Endometrial microvascular endothelial cells (primary cell): ENCODE data around the gene NEUROG1. TPM values are rescaled to one million over a fixed set of nuclear protein-coding genes. Genes with fewer than 3 reads are reported as not detected.
"Not testable (repeated sequence)": the region's sequence is repeated elsewhere in the genome, so short reads cannot be mapped to it uniquely, and the experiment has no call there.

Experiments used
- in situ Hi-C: cut with HindIII; loops from 2 replicates; pipeline ENCODE4 v1.10.0; 2017; ENCODE audit warnings: low sequenced_read_pairs, low pct_unique_long_range_greater_than_20kb; ENCODE audit errors: inconsistent ontology term
- total RNA-seq: library from RNA; depleted of rRNA; stranded (reverse); fragments of >200 nt; gene quantifications from one replicate; pipeline ENCODE4 v1.2.3, GENCODE V29; 2015; ENCODE audit errors: inconsistent ontology term

Gene NEUROG1
- total RNA-seq, 1 donor from 2014 or later = not detected

- in situ Hi-C loops = no loop called here
Measured at GRCh38 chr5:135508496-135509005, 27.2 kb downstream of the NEUROG1 start.

GRCh38 chr5:135505973-135506372 lies 29.8 kb downstream of the NEUROG1 start:
- in situ Hi-C loops = no loop called here

GRCh38 chr5:135504376-135504775 lies 31.4 kb downstream of the NEUROG1 start:
- in situ Hi-C loops = no loop called here

DNA sequence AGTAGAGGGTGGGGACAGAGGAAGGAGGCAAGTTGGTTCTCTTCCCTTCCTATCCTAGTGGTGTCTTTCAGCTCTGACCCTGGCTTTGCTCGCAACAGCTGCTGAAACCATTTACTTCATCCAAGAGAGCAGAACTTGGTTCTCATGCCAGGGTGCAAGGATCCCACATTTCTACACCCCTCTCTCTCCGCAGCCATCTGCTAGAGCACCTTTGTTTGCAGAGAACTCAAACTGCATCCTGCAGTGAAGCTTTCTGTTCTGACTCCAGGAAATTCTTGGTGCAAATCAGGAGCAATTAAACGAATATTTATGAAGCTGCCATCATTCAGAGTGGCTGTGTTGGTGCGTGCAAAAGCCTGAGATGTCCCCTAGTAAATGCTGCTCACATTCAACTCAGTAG lies 31.9 kb downstream of the NEUROG1 start:
- in situ Hi-C loops = no loop called here

GRCh38 chr5:135502836-135503520 lies 32.8 kb downstream of the NEUROG1 start:
- in situ Hi-C loops = no loop called here

GRCh38 chr5:135501965-135502364 lies 33.8 kb downstream of the NEUROG1 start:
- in situ Hi-C loops = no loop called here

DNA sequence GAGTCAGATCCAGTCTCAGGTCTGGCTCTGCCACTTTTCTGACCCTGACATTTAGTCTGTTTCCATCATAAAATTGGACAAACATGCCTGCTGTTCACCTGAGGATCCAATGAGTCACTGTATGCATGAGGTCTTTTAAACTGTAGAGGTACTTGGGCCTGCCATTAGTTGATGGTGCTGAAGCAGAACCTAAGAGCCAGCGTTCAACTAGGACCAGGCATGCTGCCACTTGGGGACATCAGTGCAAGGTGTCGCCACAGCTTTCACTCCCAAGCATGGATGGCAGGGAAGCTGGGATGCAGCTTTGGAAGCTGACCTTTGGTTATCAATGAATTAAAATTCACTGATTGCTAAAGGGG lies 37.1 kb downstream of the NEUROG1 start:
- in situ Hi-C loops = no loop called here

DNA sequence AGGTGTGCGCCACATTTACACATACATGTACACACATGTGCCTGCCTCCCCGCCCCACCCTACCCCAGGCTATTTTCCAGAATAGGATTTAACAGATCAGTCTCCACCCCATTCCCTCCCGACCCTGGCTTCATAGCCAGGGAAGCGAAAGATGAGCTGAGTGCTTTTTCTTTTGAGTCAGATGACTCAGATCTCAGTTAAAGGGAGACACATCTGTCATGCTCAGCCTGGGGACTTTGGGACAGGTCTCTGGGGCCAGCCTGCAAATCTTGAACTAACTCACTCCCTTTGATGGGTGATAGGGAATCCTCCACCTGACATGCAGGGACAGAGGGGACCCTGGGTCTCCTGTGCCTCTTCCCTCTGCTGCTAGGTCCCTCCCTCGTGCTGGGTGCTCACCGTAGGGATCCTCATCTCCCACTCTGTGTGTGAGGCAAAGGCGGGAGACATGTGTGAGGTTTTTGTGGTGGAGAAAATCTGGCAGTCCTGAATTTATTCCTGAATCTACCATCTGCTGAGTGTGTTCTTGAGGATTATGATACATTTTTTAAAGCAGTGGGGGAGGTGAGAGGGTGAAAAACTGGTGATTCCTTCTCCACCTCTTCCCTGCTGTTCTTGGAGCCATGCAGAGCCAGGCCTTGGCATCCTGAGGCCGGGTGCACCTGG lies 37.7 kb downstream of the NEUROG1 start:
- in situ Hi-C loops = no loop called here

DNA sequence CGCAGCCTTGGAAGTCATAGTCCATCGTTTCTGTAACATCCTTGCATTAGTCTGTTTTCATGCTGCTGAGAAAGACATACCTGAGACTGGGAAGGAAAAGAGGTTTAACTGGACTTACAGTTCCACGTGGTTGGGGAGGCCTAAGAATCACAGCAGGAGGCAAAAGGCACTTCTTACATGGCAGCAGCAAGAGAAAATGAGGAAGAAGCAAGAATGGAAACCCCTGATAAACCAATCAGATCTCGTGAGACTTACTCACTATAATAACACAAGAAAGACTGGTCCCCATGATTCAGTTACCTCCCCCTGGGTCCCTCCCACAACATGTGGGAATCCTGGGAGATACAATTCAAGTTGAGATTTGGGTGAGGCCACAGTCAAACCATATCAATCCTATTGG lies 40.2 kb downstream of the NEUROG1 start:
- in situ Hi-C loops = not testable (repeated sequence)

DNA sequence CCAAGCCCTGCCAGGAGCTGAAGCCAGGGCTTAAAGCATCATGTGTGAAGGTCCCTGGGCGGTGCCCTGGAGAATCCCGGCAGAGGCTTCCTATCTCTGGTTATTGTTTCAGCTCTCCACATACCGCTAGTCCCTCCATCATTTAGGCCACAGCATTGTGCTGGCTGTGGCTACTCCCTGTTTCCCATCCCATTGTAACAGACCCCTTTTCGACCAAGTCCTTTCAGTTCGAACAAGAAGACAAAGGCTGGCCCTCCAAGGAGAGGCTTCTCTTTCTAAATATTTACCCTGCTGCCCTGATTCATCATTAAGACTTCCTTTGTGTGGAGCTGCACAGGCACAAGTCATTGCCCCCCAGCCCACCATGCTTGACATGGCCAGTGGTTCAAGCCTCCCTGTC lies 41.6 kb downstream of the NEUROG1 start:
- in situ Hi-C loops = no loop called here

GRCh38 chr5:135493406-135494180 lies 42.2 kb downstream of the NEUROG1 start:
- in situ Hi-C loops = no loop called here

GRCh38 chr5:135492319-135492626 lies 43.5 kb downstream of the NEUROG1 start:
- in situ Hi-C loops = no loop called here

DNA sequence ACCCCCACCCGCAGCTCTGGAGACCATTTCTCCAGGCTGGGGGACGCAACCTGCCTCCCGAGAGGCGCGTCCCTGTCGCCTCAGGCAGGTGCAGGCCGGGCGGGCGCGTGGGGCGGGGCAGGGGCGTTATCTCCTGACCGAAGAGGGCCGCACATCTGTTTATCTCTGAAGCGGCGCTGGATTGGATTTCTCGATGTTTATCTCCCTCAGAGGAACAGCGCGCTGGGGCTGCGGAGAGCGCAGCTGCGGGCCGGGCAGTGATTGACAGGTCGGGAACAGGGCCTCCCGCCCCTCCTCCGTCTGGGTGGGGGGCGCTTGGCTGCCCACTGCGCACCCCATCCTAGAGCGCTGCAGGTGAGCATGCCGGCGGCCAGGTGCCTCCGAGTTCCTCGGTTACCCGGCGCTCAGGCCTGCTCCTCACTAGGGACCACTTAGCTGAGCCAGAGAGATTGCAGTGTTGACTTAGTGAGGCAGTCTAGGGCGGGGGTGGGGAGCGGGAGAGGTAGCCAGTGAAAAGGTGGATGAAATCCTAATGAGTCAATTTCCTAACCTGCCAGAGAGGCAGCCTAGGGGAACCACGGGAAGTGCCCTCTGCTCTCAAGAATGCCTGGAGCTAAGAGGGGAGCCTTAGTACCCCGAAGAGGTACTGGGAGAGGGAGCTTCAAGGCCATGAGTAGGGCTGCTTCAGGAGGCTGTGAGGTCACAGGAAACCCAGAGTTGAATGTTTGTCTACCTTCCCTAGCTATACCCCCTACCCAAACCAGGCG lies 44.0 kb downstream of the NEUROG1 start:
- in situ Hi-C loops = no loop called here

DNA sequence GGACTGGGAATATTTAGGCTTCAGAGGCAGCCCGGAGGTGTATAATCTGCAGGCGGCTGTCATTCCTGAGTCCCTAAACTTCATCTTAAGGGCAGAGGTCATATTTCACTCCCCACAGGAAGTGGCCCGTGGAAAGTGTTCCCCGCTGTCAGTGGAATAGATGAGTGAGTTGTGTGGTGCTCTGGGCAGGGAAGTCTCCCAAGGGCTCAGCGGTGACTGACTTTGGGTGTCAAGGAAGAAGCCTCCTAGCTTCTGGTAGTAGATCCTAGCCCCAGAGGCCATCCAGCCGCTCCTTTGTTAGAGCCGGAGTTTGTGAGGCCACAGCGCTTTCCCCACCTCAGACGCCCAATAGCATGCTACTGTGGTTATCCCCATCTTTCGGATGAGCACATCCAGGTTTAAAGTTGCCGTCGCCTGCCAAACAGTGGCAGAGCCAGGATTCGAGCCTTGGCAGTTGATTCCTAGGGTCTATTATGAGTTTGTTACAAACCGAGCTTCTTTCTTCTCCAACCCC lies 44.7 kb downstream of the NEUROG1 start:
- in situ Hi-C loops = no loop called here

- in situ Hi-C loops = no loop called here
Measured at GRCh38 chr5:135490245-135491037, 45.3 kb downstream of the NEUROG1 start.

GRCh38 chr5:135489466-135490244 lies 46.1 kb downstream of the NEUROG1 start:
- in situ Hi-C loops = no loop called here

DNA sequence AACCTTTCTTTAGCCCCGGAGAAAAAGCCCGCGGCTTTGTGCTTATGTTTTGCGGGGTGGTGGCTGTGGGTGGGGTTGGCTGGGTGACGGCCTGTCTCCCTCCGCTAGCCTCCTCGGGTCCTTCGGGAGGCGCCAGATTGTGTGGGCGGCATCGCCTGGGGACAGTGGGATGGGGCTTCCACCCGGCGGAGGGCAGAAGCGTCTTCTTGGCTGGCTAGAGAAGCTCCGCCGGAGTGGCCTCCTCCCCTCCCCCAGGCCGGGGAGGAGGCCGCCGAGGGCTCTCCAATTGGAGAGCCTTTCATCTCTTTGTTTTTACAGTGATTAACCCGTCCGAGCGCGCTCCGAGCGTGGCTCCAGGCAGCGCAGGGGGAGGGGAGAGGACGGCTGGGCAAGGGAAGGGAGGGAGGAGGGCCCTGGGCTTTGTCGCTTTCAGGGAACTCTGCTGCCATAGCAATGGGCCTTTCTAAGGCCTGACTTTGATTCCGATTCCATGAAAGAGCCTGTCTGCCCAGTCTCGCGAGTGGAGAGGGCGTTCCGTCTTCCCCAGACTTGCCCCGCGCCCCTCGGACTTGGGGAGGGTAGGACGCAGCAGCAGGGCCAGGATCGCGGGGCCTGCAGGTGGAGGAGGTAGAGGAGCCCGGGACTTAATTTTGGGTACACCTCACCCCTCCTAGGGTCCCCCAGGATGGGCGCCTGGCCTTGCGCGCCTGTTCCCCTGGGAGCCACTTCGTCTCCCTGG lies 46.9 kb downstream of the NEUROG1 start:
- in situ Hi-C loops = no loop called here
